ENCODE results near the gene CD3G. TPM values are rescaled to one million over a fixed set of nuclear protein-coding genes. Genes with fewer than 3 reads are reported as not detected.

Gene CD3G
- total and polyA plus RNA-seq, 9 of the 15 experiments (the other 6 are each of a cell fraction or from before 2014, with no cell fraction given): 0.30 to 1.7 (median 0.47) TPM

DNA sequence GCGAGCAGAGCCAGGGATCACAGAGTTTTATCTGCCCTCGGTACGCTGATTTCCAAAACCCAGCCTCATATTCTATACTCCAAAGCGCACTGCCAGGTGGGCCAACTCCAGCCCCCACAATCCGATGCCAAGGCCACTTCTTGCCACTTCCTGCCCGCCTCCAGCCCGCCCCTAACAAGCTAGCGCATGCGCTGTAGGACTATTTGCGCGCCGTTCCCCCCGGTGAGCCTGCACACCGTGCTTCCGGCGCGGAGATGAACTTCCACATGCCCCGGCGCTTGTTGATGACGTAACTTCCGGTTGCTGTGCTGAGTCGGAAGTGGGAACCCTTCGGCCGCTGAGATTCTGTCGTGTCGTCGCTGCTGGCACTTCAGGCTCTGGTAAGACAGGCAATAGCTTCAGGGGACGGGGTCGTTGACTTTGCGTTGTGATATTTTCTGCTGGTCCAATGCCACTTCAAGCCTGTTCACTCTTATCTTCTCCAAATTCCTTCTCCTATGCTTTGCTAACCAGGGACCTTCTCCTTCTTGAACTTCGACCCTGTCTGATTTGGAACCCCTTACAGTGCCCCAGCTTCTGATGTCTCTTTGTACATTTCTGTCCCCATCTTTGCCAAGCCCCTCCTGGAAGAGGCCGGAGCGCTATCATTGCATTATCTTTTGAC is 15.3 kb downstream of the CD3G start, which contains the start of gene UBE4A (continued):
- TF ChIP-seq FOS (IDR thresholded peaks at IDR 0.05; ENCODE audit: extremely low read depth, insufficient read length): no peak
- TF ChIP-seq, protein P1, sequence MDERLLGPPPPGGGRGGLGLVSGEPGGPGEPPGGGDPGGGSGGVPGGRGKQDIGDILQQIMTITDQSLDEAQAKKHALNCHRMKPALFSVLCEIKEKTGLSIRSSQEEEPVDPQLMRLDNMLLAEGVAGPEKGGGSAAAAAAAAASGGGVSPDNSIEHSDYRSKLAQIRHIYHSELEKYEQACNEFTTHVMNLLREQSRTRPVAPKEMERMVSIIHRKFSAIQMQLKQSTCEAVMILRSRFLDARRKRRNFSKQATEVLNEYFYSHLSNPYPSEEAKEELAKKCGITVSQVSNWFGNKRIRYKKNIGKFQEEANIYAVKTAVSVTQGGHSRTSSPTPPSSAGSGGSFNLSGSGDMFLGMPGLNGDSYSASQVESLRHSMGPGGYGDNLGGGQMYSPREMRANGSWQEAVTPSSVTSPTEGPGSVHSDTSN (CRISPR knock-in tag; IDR thresholded peaks at IDR 0.05; ENCODE audit: low read depth): no peak
- TF ChIP-seq, protein P1 (tag; conservative IDR thresholded peaks at IDR 0.05; ENCODE audit: low read depth): no peak
- no peak for TF ChIP-seq PYGO2 (tag; IDR thresholded peaks at IDR 0.05)
- peak; percentile 74 for TF ChIP-seq TAF9B (IDR thresholded peaks at IDR 0.05; ENCODE audit: partially characterized antibody)
- peak; percentile 69; the same call in 1 of the 2 replicates for TF ChIP-seq CBX5 (IDR thresholded peaks at IDR 0.05; ENCODE audit: borderline replicate concordance, low read depth)
- no peak for TF ChIP-seq SMAD4 (CRISPR knock-in tag; conservative IDR thresholded peaks at IDR 0.05)
- TF ChIP-seq REST (IDR thresholded peaks at IDR 0.05; ENCODE audit: borderline replicate concordance): 0 out of 2 replicates have a peak, but pooled peaks have one; percentile 8
- TF ChIP-seq REST (CRISPR knock-in tag; IDR thresholded peaks at IDR 0.05; ENCODE audit: low read depth): no peak
- no peak for TF ChIP-seq GATA2 (CRISPR knock-in tag; IDR thresholded peaks at IDR 0.05)
- no peak for TF ChIP-seq SMAD2 (IDR thresholded peaks at IDR 0.05; ENCODE audit: low read depth, low read length)
- TF ChIP-seq CBX2 (IDR thresholded peaks at IDR 0.05; ENCODE audit: insufficient read depth, low read length, poor library complexity, severe bottlenecking): no peak
- TF ChIP-seq TAF7 (tag; IDR thresholded peaks at IDR 0.05): peak; percentile 81
- no peak for TF ChIP-seq ZNF57 (CRISPR knock-in tag; IDR thresholded peaks at IDR 0.05)
- no peak for TF ChIP-seq PHB (CRISPR knock-in tag; IDR thresholded peaks at IDR 0.05)
- TF ChIP-seq ZNF184 (CRISPR knock-in tag; IDR thresholded peaks at IDR 0.05): no peak
- TF ChIP-seq ZNF583 (CRISPR knock-in tag; IDR thresholded peaks at IDR 0.05): peak; percentile 26; the same call in 1 of the 2 replicates
- TF ChIP-seq MAFK (IDR thresholded peaks at IDR 0.05; ENCODE audit: low read length): no peak
- 0 out of 2 replicates have a peak, but pooled peaks have one; percentile 0 for TF ChIP-seq TCF3 (CRISPR knock-in tag; IDR thresholded peaks at IDR 0.05)
